SK-N-SH treated with all-trans-retinoic acid at 6 μM for 48 hours (cell line): ENCODE results near the gene CARD8.

Experiments
- ATAC-seq: fragments of 200-7000 bp; cut with Tn5 transposase; 3 replicates; pipeline ENCODE4 v1.9.1; 2020; ENCODE audit warnings: mild to moderate bottlenecking, moderate library complexity
- BACH2 ChIP-seq: fragments of 250-450 bp; sonication (Bioruptor Pico); IDR thresholded peaks from 2 replicates; pipeline ENCODE4 v1.9.0; 2021; ENCODE audit warnings: mild to moderate bottlenecking, borderline replicate concordance
- CSDC2 ChIP-seq: fragments of 250-450 bp; sonication (Bioruptor Pico); IDR thresholded peaks from 2 replicates; pipeline ENCODE4 v1.5.0; 2020; ENCODE audit warnings: mild to moderate bottlenecking, moderate library complexity
- ESRRG ChIP-seq: fragments of 250-450 bp; sonication (Bioruptor Pico); IDR thresholded peaks from 2 replicates; pipeline ENCODE4 v1.6.1; 2021; ENCODE audit warnings: mild to moderate bottlenecking
- GLIS3 ChIP-seq: fragments of 250-450 bp; sonication (Bioruptor Pico); IDR thresholded peaks from 2 replicates; pipeline ENCODE4 v1.5.0; 2020; ENCODE audit warnings: mild to moderate bottlenecking, moderate library complexity
- ISL1 ChIP-seq: fragments of 250-450 bp; sonication (Bioruptor Pico); IDR thresholded peaks from 2 replicates; pipeline ENCODE4 v2.1.2; 2022; ENCODE audit warnings: mild to moderate bottlenecking, moderate library complexity
- OSR1 ChIP-seq: fragments of 250-450 bp; sonication (Bioruptor Pico); IDR thresholded peaks from 2 replicates; pipeline ENCODE4 v1.8.0; 2022; ENCODE audit warnings: moderate library complexity, mild to moderate bottlenecking, inconsistent platforms
- PPARA ChIP-seq: fragments of 250-450 bp; sonication (Bioruptor Pico); IDR thresholded peaks from 2 replicates; pipeline ENCODE4 v1.5.0; 2020; ENCODE audit warnings: mild to moderate bottlenecking, borderline replicate concordance
- RARB ChIP-seq: fragments of 250-450 bp; sonication (Bioruptor Pico); IDR thresholded peaks from 2 replicates; pipeline ENCODE4 v1.8.0; 2021; ENCODE audit warnings: mild to moderate bottlenecking, moderate library complexity
- SNAI2 ChIP-seq: fragments of 250-450 bp; sonication (Bioruptor Pico); IDR thresholded peaks from 2 replicates; pipeline ENCODE4 v1.5.0; 2020; ENCODE audit warnings: mild to moderate bottlenecking, moderate library complexity
- TCF4 ChIP-seq: fragments of 250-450 bp; sonication (Bioruptor Pico); IDR thresholded peaks from 2 replicates; pipeline ENCODE4 v1.8.0; 2021; ENCODE audit warnings: mild to moderate bottlenecking, moderate library complexity, borderline replicate concordance
- TOX ChIP-seq: fragments of 250-450 bp; sonication (Bioruptor Pico); IDR thresholded peaks from 2 replicates; pipeline ENCODE4 v1.8.0; 2021; ENCODE audit warnings: mild to moderate bottlenecking, moderate library complexity, borderline replicate concordance
- ZC3H10 ChIP-seq: fragments of 250-450 bp; sonication (Bioruptor Pico); IDR thresholded peaks from 2 replicates; pipeline ENCODE4 v1.5.1; 2021; ENCODE audit warnings: mild to moderate bottlenecking, moderate library complexity
- ZFP3 ChIP-seq: fragments of 250-450 bp; sonication (Bioruptor Pico); IDR thresholded peaks from 2 replicates; pipeline ENCODE4 v1.5.0; 2020; ENCODE audit warnings: mild to moderate bottlenecking, moderate library complexity
- ZFP30 ChIP-seq: fragments of 450-650 bp; formaldehyde crosslinking; IDR thresholded peaks from 2 replicates; pipeline ENCODE4 v1.5.0; 2022; ENCODE audit warnings: mild to moderate bottlenecking, moderate library complexity
- ZNF565 ChIP-seq: fragments of 450-650 bp; formaldehyde crosslinking; conservative IDR thresholded peaks from 2 replicates; pipeline ENCODE4 v1.5.0; 2020; ENCODE audit warnings: low read depth, mild to moderate bottlenecking, moderate library complexity
- ZNF70 ChIP-seq: fragments of 450-650 bp; formaldehyde crosslinking; IDR thresholded peaks from 2 replicates; pipeline ENCODE4 v1.5.0; 2020; ENCODE audit warnings: mild to moderate bottlenecking, moderate library complexity
- ZNF8 ChIP-seq: fragments of 450-650 bp; formaldehyde crosslinking; IDR thresholded peaks from 2 replicates; pipeline ENCODE4 v1.5.0; 2020; ENCODE audit warnings: mild to moderate bottlenecking, moderate library complexity
- TF ChIP-seq, protein P1 (sequence below): fragments of 250-450 bp; sonication (Bioruptor Pico); IDR thresholded peaks from 2 replicates; pipeline ENCODE4 v1.8.0; 2020; ENCODE audit warnings: mild to moderate bottlenecking, moderate library complexity, borderline replicate concordance
- TF ChIP-seq, protein P2 (sequence below): fragments of 250-450 bp; sonication (Bioruptor Pico); IDR thresholded peaks from 2 replicates; pipeline ENCODE4 v1.5.0; 2020; ENCODE audit warnings: mild to moderate bottlenecking, moderate library complexity
- TF ChIP-seq, protein P3 (sequence below): fragments of 250-450 bp; sonication (Bioruptor Pico); IDR thresholded peaks from 2 replicates; pipeline ENCODE4 v1.5.1; 2020; ENCODE audit warnings: low read depth, mild to moderate bottlenecking, moderate library complexity
- TF ChIP-seq, protein P4 (sequence below): fragments of 250-450 bp; sonication (Bioruptor Pico); IDR thresholded peaks from 2 replicates; pipeline ENCODE4 v1.5.1; 2021; ENCODE audit warnings: mild to moderate bottlenecking, moderate library complexity
- TF ChIP-seq, protein P5 (sequence below): fragments of 250-450 bp; sonication (Bioruptor Pico); IDR thresholded peaks from 2 replicates; pipeline ENCODE4 v1.8.0; 2021; ENCODE audit warnings: low read depth, mild to moderate bottlenecking, moderate library complexity, borderline replicate concordance

The CARD8 gene

DNA sequence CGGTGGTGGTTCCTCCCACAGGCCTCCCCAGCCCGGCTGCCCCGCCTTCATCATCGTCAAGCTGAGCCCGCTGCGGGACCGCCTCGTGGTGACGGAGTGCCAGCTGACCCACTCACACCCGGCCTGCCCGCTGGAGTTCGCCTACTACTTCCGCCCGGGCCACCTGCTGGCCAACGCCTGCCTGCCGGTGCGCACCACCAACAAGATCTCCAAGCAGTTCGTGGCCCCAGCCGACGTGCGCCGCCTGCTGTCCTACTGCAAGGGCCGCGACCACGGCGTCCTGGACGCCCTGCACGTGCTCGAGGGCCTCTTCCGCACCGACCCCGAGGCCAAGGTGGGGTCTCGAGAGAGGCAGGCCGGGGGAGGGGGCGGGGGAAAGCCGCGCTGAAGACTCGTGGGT is 73.3 kb downstream of the CARD8 start:
- TF ChIP-seq ZC3H10 (CRISPR knock-in tag) (no peak), ISL1 (CRISPR knock-in tag) (no peak), ZNF8 (CRISPR knock-in tag) (no peak), ZFP30 (CRISPR knock-in tag) (no peak), ZNF70 (no peak), TOX (CRISPR knock-in tag) (no peak), PPARA (CRISPR knock-in tag) (no peak)
- no peak for ATAC-seq

DNA sequence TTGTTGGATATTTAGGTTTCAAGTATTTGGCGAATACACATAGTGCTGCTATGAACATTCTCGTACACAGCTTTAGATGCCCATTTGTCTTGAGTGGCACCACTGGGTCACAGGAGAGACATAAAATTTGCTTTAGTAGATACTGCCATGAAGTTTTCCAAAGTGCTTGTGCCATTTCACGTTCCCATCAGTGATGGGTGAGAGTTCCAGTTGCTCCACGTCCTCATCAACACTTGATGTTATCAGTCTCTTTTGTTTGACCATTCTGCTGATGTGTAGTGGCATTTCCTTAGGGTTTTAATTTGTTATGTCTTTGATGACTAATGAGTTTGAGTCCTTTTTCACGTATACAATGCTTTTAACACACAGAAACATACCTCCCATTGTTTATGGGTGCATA is 74.2 kb downstream of the CARD8 start:
- TF ChIP-seq ZNF565 (no peak), ZC3H10 (CRISPR knock-in tag) (no peak), ESRRG (CRISPR knock-in tag) (no peak), PPARA (CRISPR knock-in tag) (no peak), ISL1 (CRISPR knock-in tag) (no peak), SNAI2 (CRISPR knock-in tag) (no peak), OSR1 (no peak), GLIS3 (CRISPR knock-in tag) (no peak), RARB (CRISPR knock-in tag) (no peak), ZFP30 (CRISPR knock-in tag) (no peak), TCF4 (no peak), ZNF8 (CRISPR knock-in tag) (no peak), BACH2 (no peak), ZFP3 (CRISPR knock-in tag) (no peak), CSDC2 (CRISPR knock-in tag) (no peak)
- TF ChIP-seq, protein P1, sequence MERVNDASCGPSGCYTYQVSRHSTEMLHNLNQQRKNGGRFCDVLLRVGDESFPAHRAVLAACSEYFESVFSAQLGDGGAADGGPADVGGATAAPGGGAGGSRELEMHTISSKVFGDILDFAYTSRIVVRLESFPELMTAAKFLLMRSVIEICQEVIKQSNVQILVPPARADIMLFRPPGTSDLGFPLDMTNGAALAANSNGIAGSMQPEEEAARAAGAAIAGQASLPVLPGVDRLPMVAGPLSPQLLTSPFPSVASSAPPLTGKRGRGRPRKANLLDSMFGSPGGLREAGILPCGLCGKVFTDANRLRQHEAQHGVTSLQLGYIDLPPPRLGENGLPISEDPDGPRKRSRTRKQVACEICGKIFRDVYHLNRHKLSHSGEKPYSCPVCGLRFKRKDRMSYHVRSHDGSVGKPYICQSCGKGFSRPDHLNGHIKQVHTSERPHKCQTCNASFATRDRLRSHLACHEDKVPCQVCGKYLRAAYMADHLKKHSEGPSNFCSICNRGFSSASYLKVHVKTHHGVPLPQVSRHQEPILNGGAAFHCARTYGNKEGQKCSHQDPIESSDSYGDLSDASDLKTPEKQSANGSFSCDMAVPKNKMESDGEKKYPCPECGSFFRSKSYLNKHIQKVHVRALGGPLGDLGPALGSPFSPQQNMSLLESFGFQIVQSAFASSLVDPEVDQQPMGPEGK (CRISPR knock-in tag): no peak
- TF ChIP-seq, protein P2, sequence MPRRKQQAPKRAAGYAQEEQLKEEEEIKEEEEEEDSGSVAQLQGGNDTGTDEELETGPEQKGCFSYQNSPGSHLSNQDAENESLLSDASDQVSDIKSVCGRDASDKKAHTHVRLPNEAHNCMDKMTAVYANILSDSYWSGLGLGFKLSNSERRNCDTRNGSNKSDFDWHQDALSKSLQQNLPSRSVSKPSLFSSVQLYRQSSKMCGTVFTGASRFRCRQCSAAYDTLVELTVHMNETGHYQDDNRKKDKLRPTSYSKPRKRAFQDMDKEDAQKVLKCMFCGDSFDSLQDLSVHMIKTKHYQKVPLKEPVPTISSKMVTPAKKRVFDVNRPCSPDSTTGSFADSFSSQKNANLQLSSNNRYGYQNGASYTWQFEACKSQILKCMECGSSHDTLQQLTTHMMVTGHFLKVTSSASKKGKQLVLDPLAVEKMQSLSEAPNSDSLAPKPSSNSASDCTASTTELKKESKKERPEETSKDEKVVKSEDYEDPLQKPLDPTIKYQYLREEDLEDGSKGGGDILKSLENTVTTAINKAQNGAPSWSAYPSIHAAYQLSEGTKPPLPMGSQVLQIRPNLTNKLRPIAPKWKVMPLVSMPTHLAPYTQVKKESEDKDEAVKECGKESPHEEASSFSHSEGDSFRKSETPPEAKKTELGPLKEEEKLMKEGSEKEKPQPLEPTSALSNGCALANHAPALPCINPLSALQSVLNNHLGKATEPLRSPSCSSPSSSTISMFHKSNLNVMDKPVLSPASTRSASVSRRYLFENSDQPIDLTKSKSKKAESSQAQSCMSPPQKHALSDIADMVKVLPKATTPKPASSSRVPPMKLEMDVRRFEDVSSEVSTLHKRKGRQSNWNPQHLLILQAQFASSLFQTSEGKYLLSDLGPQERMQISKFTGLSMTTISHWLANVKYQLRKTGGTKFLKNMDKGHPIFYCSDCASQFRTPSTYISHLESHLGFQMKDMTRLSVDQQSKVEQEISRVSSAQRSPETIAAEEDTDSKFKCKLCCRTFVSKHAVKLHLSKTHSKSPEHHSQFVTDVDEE (CRISPR knock-in tag): no peak
- TF ChIP-seq, protein P3, sequence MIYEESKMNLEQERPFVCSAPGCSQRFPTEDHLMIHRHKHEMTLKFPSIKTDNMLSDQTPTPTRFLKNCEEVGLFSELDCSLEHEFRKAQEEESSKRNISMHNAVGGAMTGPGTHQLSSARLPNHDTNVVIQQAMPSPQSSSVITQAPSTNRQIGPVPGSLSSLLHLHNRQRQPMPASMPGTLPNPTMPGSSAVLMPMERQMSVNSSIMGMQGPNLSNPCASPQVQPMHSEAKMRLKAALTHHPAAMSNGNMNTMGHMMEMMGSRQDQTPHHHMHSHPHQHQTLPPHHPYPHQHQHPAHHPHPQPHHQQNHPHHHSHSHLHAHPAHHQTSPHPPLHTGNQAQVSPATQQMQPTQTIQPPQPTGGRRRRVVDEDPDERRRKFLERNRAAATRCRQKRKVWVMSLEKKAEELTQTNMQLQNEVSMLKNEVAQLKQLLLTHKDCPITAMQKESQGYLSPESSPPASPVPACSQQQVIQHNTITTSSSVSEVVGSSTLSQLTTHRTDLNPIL: no peak
- TF ChIP-seq, protein P4, sequence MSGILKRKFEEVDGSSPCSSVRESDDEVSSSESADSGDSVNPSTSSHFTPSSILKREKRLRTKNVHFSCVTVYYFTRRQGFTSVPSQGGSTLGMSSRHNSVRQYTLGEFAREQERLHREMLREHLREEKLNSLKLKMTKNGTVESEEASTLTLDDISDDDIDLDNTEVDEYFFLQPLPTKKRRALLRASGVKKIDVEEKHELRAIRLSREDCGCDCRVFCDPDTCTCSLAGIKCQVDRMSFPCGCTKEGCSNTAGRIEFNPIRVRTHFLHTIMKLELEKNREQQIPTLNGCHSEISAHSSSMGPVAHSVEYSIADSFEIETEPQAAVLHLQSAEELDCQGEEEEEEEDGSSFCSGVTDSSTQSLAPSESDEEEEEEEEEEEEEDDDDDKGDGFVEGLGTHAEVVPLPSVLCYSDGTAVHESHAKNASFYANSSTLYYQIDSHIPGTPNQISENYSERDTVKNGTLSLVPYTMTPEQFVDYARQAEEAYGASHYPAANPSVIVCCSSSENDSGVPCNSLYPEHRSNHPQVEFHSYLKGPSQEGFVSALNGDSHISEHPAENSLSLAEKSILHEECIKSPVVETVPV (CRISPR knock-in tag): no peak
- TF ChIP-seq, protein P5, sequence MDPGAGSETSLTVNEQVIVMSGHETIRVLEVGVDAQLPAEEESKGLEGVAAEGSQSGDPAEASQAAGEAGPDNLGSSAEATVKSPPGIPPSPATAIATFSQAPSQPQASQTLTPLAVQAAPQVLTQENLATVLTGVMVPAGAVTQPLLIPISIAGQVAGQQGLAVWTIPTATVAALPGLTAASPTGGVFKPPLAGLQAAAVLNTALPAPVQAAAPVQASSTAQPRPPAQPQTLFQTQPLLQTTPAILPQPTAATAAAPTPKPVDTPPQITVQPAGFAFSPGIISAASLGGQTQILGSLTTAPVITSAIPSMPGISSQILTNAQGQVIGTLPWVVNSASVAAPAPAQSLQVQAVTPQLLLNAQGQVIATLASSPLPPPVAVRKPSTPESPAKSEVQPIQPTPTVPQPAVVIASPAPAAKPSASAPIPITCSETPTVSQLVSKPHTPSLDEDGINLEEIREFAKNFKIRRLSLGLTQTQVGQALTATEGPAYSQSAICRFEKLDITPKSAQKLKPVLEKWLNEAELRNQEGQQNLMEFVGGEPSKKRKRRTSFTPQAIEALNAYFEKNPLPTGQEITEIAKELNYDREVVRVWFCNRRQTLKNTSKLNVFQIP (CRISPR knock-in tag): no peak
- TF ChIP-seq, all 23 proteins: peak for 0
- no peak for ATAC-seq

DNA sequence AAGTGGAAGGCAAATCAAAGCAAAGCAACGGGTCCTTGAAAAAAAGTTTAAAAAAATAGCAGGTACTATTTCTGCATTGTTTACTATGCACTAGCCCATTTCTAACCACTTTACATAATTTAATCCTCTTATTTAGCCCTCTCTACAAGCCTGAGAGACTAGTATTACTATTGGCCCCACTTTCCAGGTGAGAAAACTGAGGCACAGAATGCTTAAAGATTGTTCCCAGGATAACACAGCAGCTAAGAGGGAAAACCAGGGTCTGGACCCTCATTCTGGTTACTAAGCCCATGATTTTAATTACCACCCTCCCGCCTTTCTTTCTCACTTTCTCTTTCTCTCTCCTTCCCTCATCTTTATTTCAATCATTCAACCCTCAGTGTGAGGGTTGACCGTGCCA is 79.5 kb downstream of the CARD8 start:
- TF ChIP-seq TCF4: no peak
- TF ChIP-seq, protein P3: no peak
- no peak for TF ChIP-seq BACH2
- TF ChIP-seq, protein P5 (CRISPR knock-in tag): no peak
- TF ChIP-seq, protein P2 (CRISPR knock-in tag): no peak
- no peak for TF ChIP-seq ZC3H10 (CRISPR knock-in tag)
- TF ChIP-seq ZNF70: no peak
- no peak for ATAC-seq
